Pancreas (tissue), 10 donors: ENCODE results near the gene USP20. TPM values are rescaled to one million over a fixed set of nuclear protein-coding genes. Genes with fewer than 3 reads are reported as not detected.

Experiments
- ATAC-seq, 4 donors: fragments of 200-7000 bp; cut with Tn5 transposase; one replicate each; pipeline versions ENCODE4 v1.8.0 to v1.9.1; 2020; ENCODE audit warnings: mild to moderate bottlenecking in 4 of 4, moderate library complexity in 4 of 4
- DNase-seq, 6 donors: peaks; one replicate each; pipeline ENCODE4 v3.0.0-alpha.2; 2020
- FAIRE-seq: peaks from 2 replicates; lab custom pipeline; 2012; peaks lifted over from hg19 to GRCh38; lab: Jason Lieb, UNC
- H3K27ac ChIP-seq, 4 donors: fragments of 200-600 bp; sonication (generic); 1 replicate in 3 of 4; 2 replicates in 1 of 4; pipeline versions ENCODE4 v1.5.0 to v1.8.0; 2020
- H3K27me3 ChIP-seq, 4 donors: fragments of 200-600 bp; one replicate each; pipeline ENCODE4 v1.8.0; 2021
- H3K36me3 ChIP-seq, 3 donors: fragments of 200-600 bp; sonication (generic) in 1 of 3; one replicate each; pipeline versions ENCODE4 v1.5.0 to v1.8.0; 2020 to 2021
- H3K4me1 ChIP-seq, 3 donors: fragments of 200-600 bp; one replicate each; pipeline ENCODE4 v1.8.0; 2021
- H3K4me3 ChIP-seq, 4 donors: fragments of 200-600 bp; sonication (generic) in 2 of 4; one replicate each; pipeline versions ENCODE4 v1.5.0 to v1.8.0; 2020 to 2021
- H3K9me3 ChIP-seq, 4 donors: fragments of 200-600 bp; one replicate each; pipeline ENCODE4 v1.8.0; 2021
- WGBS, 2 donors: extraction: QIAGEN DNeasy Blood & Tissue Kit; methylation state at CpG; one replicate each; pipeline ENCODE4 v1.1.7; 2013; 5-methylcytosine and 5-hydroxymethylcytosine counted together
- intact Hi-C, 3 donors: fragments of 100-400 bp; cut with DNase I; formaldehyde crosslinking; loops; one replicate each; pipeline versions ENCODE4 v1.11.1 to v1.14.2; 2022
- polyA plus RNA-seq, 2 donors: library from polyadenylated mRNA; stranded (reverse); fragments of 200-250 nt; gene quantifications; one replicate each; pipeline ENCODE4 v1.2.3, GENCODE V29; 2013
- total RNA-seq, 6 donors: library from RNA; stranded (reverse); fragmentation: NEBNext Ultra II Directional in 4 of 6; extraction: Animal tissue kit (Norgen Biotek cat#: 25700) in 4 of 6; gene quantifications; one replicate each; pipeline versions ENCODE4 v1.2.1 to v1.2.4, GENCODE V29; 2021 to 2023
- TF ChIP-seq, protein P1 (sequence below), 4 donors: fragments of 200-600 bp; sonication (generic) in 3 of 4; IDR thresholded peaks; one replicate each; pipeline versions ENCODE4 v1.5.0 to v1.8.0; 2021; ENCODE audit warnings: antibody characterized with exemption in 4 of 4
- donor health status: healthy with polysubstance abuse.
- donor health status: DM: no; HTN: no; CAD: no; lungs with moderate emphysema.
- donor health status: DM: no; HTN: no; CAD: no.
- donor health status: control.
- donor health status: control.
- donor health status: Bipolar disorder and iron deficiency.
- donor health status: DM: yes; HTN: yes; CAD: no.
- donor health status: DM: no; HTN: no; CAD: no.
- donor health status: DM: no; HTN: no; CAD: no.
- donor health status: DM: yes; HTN: yes; CAD: no.

The USP20 gene
- total and polyA plus RNA-seq, 8 donors = 9.7 to 54.8 (median 14.0) TPM

DNA sequence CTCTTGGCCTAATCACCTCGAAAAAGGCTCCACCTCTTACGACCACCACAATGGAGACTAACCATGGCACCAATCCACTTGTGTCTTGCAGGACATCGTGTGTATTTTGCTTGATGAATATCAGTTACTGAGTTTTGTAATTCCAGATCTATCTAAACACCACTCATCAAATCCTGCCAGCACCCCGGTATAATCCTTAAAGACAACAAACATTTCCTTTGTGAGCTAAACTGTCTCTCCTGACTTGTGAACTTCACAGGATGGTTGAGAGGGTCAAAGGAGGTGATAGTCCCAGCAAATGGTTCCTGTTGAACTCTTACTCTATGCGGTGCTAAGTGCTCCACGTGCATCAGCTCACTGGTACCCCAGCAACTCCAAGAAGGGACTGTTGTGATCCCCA is 36.3 kb upstream of the USP20 start:
- Histone ChIP-seq H3K27ac (no peak overlapping the region), H3K4me3 (no peak overlapping the region), H3K36me3 (no peaks in the 10 kb centered on the region), H3K4me1 (peaks cover 0 to 2% (median 0%) of the 10 kb centered on the region in 3 donors), H3K27me3 (no peaks in the 10 kb centered on the region), H3K9me3 (no peaks in the 10 kb centered on the region)
- no peak for FAIRE-seq
- TF ChIP-seq, protein P1, sequence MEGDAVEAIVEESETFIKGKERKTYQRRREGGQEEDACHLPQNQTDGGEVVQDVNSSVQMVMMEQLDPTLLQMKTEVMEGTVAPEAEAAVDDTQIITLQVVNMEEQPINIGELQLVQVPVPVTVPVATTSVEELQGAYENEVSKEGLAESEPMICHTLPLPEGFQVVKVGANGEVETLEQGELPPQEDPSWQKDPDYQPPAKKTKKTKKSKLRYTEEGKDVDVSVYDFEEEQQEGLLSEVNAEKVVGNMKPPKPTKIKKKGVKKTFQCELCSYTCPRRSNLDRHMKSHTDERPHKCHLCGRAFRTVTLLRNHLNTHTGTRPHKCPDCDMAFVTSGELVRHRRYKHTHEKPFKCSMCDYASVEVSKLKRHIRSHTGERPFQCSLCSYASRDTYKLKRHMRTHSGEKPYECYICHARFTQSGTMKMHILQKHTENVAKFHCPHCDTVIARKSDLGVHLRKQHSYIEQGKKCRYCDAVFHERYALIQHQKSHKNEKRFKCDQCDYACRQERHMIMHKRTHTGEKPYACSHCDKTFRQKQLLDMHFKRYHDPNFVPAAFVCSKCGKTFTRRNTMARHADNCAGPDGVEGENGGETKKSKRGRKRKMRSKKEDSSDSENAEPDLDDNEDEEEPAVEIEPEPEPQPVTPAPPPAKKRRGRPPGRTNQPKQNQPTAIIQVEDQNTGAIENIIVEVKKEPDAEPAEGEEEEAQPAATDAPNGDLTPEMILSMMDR (IDR thresholded peaks at IDR 0.05) = no peak
- DNase-seq = no peak
- ATAC-seq = no peak
- WGBS, 2 donors = 32 to 42% methylated on average over 6 of the region's 6 CpGs
- intact Hi-C loops = loop anchor here in 1 of 3 donors (10.0 kb wide), 1 partner anchor 674 kb away; no protein-coding TSS in a partner anchor

DNA sequence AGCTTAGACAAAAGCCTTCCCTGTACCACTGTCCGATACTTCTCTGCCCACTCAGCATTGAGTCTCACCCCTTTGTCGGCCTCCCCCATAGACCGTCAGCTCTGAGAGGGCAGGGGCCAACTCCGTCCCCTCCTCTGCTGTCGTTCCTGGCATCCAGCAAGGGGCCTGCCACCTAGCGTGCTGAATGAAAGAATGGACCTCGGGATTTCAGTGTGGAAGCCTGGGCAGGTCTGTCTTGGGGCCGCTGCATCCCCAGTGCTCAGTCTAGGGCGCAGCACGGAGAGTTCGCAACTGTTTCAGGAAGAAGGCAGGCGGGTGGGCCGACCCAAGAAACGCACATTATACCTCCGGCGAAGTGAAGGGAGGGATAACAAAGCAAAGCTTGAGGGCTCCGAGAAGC is 33.8 kb upstream of the USP20 start:
- H3K36me3 ChIP-seq = no peaks in the 10 kb centered on the region
- intact Hi-C loops = no loop called here
- WGBS, 2 donors = 77 to 82% methylated on average over 17 of the region's 17 CpGs
- H3K27me3 ChIP-seq = no peaks in the 10 kb centered on the region
- FAIRE-seq = no peak
- H3K9me3 ChIP-seq = no peaks in the 10 kb centered on the region
- peaks cover 0 to 11% (median 0%) of the 10 kb centered on the region in 3 donors for H3K4me1 ChIP-seq
- no peak for ATAC-seq
- TF ChIP-seq, protein P1 (IDR thresholded peaks at IDR 0.05) = no peak
- no peak overlapping the region for H3K4me3 ChIP-seq
- no peak for DNase-seq
- H3K27ac ChIP-seq = no peak overlapping the region

- ATAC-seq (peak; percentile 97 to 99 (median 98)), DNase-seq (peak; percentile 87 to 96 (median 92)), FAIRE-seq (no peak)
- Histone ChIP-seq H3K27me3 (no peaks in the 10 kb centered on the region), H3K4me3 (peak within 1 kb of the TSS; percentile 77 to 97 (median 84)), H3K4me1 (peaks cover 0 to 11% (median 0%) of the 10 kb centered on the region in 3 donors), H3K36me3 (no peaks in the 10 kb centered on the region), H3K9me3 (no peaks in the 10 kb centered on the region), H3K27ac (peak within 1 kb of the TSS; percentile 68 to 80 (median 72))
- TF ChIP-seq, protein P1 (IDR thresholded peaks at IDR 0.05) = no peak
- intact Hi-C loops = no loop called here
- 0 to 1% methylated on average over 79 to 93 of the region's 93 CpGs for WGBS, 2 donors
Measured at GRCh38 chr9:129802833-129803675, 32.2 kb upstream of the USP20 start, which contains the start of gene TOR1B. TOR1B (plus strand) TSS chr9:129803184; CDS start chr9:129803213, 29 bp downstream.

DNA sequence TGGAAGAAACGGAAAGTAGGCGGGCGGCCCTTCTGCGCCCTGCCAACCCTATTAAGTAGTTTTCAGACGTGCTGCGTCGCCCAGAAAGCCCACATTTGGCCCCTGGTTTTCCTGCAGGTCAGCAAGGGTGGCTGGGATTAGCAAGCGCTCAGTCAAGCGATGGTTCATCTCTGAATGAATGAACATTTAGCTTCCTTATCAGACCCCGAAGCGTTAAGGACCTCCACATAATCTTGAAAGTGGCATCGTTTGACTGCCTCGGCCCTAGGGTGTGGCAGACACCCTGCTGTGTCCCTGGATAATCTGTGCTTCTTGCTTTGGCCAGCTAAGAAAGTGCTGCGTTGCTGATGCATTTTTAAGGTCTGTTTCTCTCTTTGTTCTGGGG is 31.6 kb upstream of the USP20 start:
- TF ChIP-seq, protein P1 (IDR thresholded peaks at IDR 0.05) = no peak
- 1 to 2% methylated on average over 14 of the region's 14 CpGs for WGBS, 2 donors
- peaks cover 0 to 11% (median 0%) of the 10 kb centered on the region in 3 donors for H3K4me1 ChIP-seq
- FAIRE-seq = no peak
- no peaks in the 10 kb centered on the region for H3K36me3 ChIP-seq
- intact Hi-C loops = no loop called here
- H3K27me3 ChIP-seq = no peaks in the 10 kb centered on the region
- no peaks in the 10 kb centered on the region for H3K9me3 ChIP-seq
- peak overlapping the region; percentile 77 to 97 (median 84) for H3K4me3 ChIP-seq
- peak overlapping the region in 3 of 4 donors; percentile 69 to 80 (median 75) for H3K27ac ChIP-seq
- ATAC-seq = no peak
- DNase-seq = no peak

DNA sequence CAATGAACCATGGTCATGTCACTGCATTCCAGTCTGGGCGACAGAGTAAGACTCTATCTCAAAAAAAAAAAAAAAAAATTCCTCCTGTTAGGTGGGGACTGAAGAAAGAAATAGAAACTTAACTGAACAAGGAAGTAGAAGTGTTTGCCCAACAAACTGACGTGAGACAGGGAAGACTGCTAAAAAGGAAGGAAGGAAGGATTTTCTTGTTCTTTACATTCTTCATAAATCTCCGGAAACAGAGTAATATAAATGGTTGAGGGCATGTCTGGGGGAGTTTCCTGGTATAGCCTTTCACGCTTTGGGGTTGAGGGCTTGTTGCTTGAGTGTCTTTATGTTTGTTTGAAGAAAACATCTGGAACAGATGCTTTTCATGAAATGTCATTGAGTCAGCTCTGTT is 29.2 kb upstream of the USP20 start:
- TF ChIP-seq, protein P1 (IDR thresholded peaks at IDR 0.05) = no peak
- Histone ChIP-seq H3K27me3 (no peaks in the 10 kb centered on the region), H3K9me3 (no peaks in the 10 kb centered on the region), H3K36me3 (no peaks in the 10 kb centered on the region), H3K27ac (no peak overlapping the region), H3K4me3 (no peak overlapping the region), H3K4me1 (peaks cover 0 to 15% (median 7%) of the 10 kb centered on the region in 3 donors)
- no peak for ATAC-seq
- no peak for FAIRE-seq
- intact Hi-C loops = no loop called here
- 69 to 71% methylated on average over 4 of the region's 4 CpGs for WGBS, 2 donors
- DNase-seq = no peak
